CD4-positive, alpha-beta T cell treated with Interleukin-15 for 1 hour (primary cell): ENCODE measurements around the gene MOV10.
"Not testable (repeated sequence)": the region's sequence is repeated elsewhere in the genome, so short reads cannot be mapped to it uniquely, and the experiment has no call there.

Experiments
- DNase-seq: peaks from one replicate; pipeline ENCODE4 v3.0.0-alpha.2; 2020

MOV10 gene

GRCh38 chr1:112714313-112715263, 40.1 kb downstream of the MOV10 start:
- DNase-seq, result no peak

- DNase-seq, result peak; percentile 98
These were observed 41.0 kb downstream of the MOV10 start, which contains the start of gene PPM1J for GRCh38 chr1:112715264-112716053. Gene PPM1J (minus strand): TSS chr1:112715332. CDS start chr1:112715301, 31 bp downstream.

- DNase-seq, result peak; percentile 78
These were observed 41.8 kb downstream of the MOV10 start for GRCh38 chr1:112716133-112716720.

- no peak for DNase-seq
These were observed 42.9 kb downstream of the MOV10 start for GRCh38 chr1:112717263-112717873.

- DNase-seq, result peak; percentile 72
These were observed 44.4 kb downstream of the MOV10 start for GRCh38 chr1:112718691-112719418.

- no peak for DNase-seq
These were observed 45.2 kb downstream of the MOV10 start for GRCh38 chr1:112719706-112720105.

- no peak for DNase-seq
These were observed 46.3 kb downstream of the MOV10 start for GRCh38 chr1:112720800-112721199.

- DNase-seq, result not testable (repeated sequence)
These were observed 46.8 kb downstream of the MOV10 start for GRCh38 chr1:112721294-112721693.

GRCh38 chr1:112721966-112722524, 47.6 kb downstream of the MOV10 start:
- no peak for DNase-seq

GRCh38 chr1:112722601-112723510, 48.4 kb downstream of the MOV10 start:
- no peak for DNase-seq

GRCh38 chr1:112723511-112723839, 49.0 kb downstream of the MOV10 start:
- no peak for DNase-seq

GRCh38 chr1:112724240-112724639, 49.8 kb downstream of the MOV10 start:
- DNase-seq, result not testable (repeated sequence)

GRCh38 chr1:112727716-112728115, 53.3 kb downstream of the MOV10 start:
- no peak for DNase-seq

- DNase-seq, result not testable (repeated sequence)
These were observed 54.0 kb downstream of the MOV10 start for GRCh38 chr1:112728306-112728971.

- DNase-seq, result not testable (repeated sequence)
These were observed 54.6 kb downstream of the MOV10 start for GRCh38 chr1:112729011-112729410.

- DNase-seq, result no peak
These were observed 55.5 kb downstream of the MOV10 start for GRCh38 chr1:112729909-112730308.

GRCh38 chr1:112731451-112731850, 57.0 kb downstream of the MOV10 start:
- DNase-seq, result no peak

- no peak for DNase-seq
These were observed 61.3 kb downstream of the MOV10 start for GRCh38 chr1:112735752-112736151.

- no peak for DNase-seq
These were observed 63.1 kb downstream of the MOV10 start for GRCh38 chr1:112737573-112737972.
